Cardiac muscle cell (in vitro differentiated cells and primary cell): ENCODE measurements around the gene SEMA5B. TPM values are rescaled to one million over a fixed set of nuclear protein-coding genes. Genes with fewer than 3 reads are reported as not detected.
A peak's percentile ranks its signal among the peaks of the same experiment; 100 is the strongest.

Experiments
- DNase-seq, 2 donors: peaks; one replicate each; pipeline versions ENCODE4 v3.0.0 to v3.0.0-alpha.2; 2010 to 2017; ENCODE audit warnings: low read depth in 1 of 2, low spot score in 1 of 2
- H3K27ac ChIP-seq: fragments of 200-600 bp; sonication (generic); 2 replicates; pipeline ENCODE4 v1.5.1; 2016
- H3K27me3 ChIP-seq: fragments of 200-600 bp; sonication (generic); 2 replicates; pipeline ENCODE4 v1.6.0; 2016; ENCODE audit warnings: control low read depth
- H3K36me3 ChIP-seq: fragments of 200-600 bp; sonication (generic); 2 replicates; pipeline ENCODE4 v1.5.1; 2016; ENCODE audit warnings: control low read depth
- H3K4me1 ChIP-seq: fragments of 200-600 bp; sonication (generic); 2 replicates; pipeline ENCODE4 v1.8.1; 2017; ENCODE audit warnings: low read depth, mild to moderate bottlenecking, mixed run types
- H3K4me3 ChIP-seq: fragments of 200-600 bp; sonication (generic); 2 replicates; pipeline ENCODE4 v1.5.1; 2016; ENCODE audit warnings: mild to moderate bottlenecking
- H3K9me3 ChIP-seq: fragments of 200-600 bp; sonication (generic); 2 replicates; pipeline ENCODE4 v1.5.1; 2017; ENCODE audit warnings: low read depth, mild to moderate bottlenecking, control low read depth
- polyA plus RNA-seq: library from polyadenylated mRNA; unstranded; fragments of >200 nt; fragmentation: Nextera tagmentation; extraction: Ambion mirVana; gene quantifications from 2 replicates; pipeline ENCODE4 v1.2.1, GENCODE V29; 2016
- total RNA-seq: library from RNA; depleted of rRNA; stranded (reverse); fragments of >200 nt; gene quantifications from 2 replicates; pipeline ENCODE4 v1.2.3, GENCODE V29; 2016
- TF ChIP-seq, protein P1 (sequence below): IDR thresholded peaks from 2 replicates; pipeline ENCODE4 v1.5.1; 2012; ENCODE audit warnings: low read depth, mild to moderate bottlenecking, low read length

The SEMA5B gene
- total and polyA plus RNA-seq, 2 experiments from 2014 or later: 2.3 to 4.4 TPM

DNA sequence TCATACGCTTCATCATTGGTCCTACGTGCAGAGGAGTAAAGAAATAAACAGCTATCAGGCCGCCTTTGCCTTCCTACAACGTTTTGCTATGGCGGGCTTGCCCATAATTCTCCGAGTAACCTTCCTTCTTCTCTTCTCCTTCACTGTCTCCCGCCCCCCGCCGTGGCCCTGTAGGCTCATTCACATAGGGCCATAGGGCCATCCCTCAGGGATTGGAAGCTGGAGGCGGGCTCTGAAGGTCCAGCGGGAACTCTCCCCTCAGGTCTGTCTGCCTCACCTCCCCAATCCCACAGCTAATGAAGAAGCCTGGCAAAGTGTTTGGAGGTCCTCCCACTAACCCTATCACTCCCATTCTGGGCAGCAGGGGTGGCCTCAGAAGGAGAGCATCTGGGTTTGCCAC is 43.6 kb downstream of the SEMA5B start:
- H3K4me1 ChIP-seq: peaks cover 3% of the 10 kb centered on the region

DNA sequence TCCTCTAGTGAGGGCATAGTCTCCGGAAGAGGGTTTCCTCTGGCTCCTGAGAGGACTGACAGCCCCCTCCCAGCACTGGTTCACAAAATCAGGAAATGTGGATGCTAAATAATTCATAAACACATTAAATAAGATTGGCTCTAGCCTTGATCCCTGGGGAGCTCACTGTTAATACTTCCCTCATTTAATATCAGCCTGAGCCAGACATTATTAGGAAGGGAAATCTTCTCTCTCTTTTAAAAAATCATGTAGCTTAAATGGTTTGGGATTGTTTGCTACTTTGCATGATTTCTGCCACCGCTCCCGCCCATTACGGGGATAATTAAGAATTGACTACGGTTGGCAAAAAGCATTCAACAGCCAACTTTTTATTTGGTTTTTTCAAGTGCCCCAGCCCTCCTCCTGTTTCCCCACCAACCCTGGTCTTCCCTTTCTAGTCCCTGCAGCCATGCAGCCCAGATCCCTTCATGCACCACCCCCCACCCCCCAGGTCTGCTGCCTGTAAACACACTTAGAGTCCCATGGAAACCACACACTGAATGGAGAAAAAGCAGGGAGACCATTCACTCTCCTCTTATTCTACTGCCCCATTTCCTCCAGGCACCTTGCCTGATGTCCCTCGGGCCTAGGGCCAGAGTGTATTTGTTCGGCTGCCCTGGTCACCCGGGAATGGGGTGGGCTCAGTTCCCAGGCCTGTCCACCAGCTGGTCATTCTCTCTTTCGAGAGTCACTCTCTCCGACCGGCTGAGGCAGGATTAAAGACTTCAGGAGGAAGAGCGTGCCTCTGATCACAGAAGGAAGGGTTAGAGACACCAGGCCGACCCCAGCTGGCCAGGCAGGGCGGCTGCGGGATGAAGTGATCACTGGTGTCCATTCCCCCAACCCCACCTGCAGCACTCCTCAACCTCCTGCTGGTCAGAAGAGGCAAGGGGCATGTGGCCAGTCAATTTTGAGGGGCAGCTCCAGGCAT is 45.1 kb downstream of the SEMA5B start:
- DNase-seq: peak in 1 of 2 donors; percentile 33

More for the DNA sequence above, 43.6 kb downstream of the SEMA5B start:
- DNase-seq: no peak
- no peaks in the 10 kb centered on the region for H3K36me3 ChIP-seq
- H3K9me3 ChIP-seq: no peaks in the 10 kb centered on the region
- H3K27me3 ChIP-seq: no peaks in the 10 kb centered on the region
- no peak overlapping the region for H3K4me3 ChIP-seq
- TF ChIP-seq, protein P1, sequence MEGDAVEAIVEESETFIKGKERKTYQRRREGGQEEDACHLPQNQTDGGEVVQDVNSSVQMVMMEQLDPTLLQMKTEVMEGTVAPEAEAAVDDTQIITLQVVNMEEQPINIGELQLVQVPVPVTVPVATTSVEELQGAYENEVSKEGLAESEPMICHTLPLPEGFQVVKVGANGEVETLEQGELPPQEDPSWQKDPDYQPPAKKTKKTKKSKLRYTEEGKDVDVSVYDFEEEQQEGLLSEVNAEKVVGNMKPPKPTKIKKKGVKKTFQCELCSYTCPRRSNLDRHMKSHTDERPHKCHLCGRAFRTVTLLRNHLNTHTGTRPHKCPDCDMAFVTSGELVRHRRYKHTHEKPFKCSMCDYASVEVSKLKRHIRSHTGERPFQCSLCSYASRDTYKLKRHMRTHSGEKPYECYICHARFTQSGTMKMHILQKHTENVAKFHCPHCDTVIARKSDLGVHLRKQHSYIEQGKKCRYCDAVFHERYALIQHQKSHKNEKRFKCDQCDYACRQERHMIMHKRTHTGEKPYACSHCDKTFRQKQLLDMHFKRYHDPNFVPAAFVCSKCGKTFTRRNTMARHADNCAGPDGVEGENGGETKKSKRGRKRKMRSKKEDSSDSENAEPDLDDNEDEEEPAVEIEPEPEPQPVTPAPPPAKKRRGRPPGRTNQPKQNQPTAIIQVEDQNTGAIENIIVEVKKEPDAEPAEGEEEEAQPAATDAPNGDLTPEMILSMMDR: no peak
- no peak overlapping the region for H3K27ac ChIP-seq

DNA sequence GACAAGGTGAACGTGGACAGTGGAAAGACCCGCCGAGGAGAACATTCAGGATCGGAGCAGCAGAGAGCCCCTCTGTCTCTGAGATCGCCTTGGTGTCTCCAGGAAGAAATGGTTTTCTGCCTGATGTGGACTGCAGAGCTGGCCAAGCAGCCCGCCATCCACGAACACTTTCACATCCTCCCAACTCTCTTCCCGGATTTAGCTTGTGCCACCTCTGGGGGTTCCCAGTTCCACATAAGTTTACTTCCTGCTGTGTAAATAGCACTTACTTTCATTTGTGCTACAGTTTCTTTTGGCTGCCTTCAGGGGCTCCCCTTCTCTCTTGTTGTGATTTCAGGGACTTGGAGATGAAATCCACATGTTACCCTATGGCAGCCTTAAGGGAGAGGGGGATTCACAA is 48.4 kb downstream of the SEMA5B start:
- H3K27ac ChIP-seq: no peak overlapping the region

More for the DNA sequence above, 45.1 kb downstream of the SEMA5B start:
- Histone ChIP-seq H3K27ac (no peak overlapping the region), H3K4me3 (no peak overlapping the region), H3K4me1 (peaks cover 12% of the 10 kb centered on the region), H3K36me3 (no peaks in the 10 kb centered on the region), H3K27me3 (no peaks in the 10 kb centered on the region), H3K9me3 (no peaks in the 10 kb centered on the region)
- TF ChIP-seq, protein P1: peak; percentile 7

DNA sequence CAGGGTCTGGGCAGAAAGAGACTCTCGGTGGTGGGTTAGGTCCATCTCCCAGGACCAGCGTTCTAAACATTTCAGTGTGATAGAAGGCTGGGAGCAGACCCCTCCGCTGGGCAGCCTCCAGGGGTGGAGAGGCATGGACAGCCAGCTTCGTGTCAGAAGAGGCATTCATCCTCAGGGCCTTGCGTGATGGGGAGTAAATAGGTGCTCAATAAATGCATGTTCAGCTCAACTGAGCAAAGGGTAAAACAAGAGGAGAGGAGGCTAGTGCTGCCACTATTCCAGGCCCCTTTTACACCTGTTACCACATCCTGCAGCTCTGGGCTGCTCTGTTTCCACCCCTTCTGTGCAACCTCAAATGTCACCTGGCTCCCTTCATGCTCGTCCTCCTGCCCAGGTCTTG is 49.0 kb downstream of the SEMA5B start:
- Histone ChIP-seq H3K4me3 (no peak overlapping the region), H3K9me3 (no peaks in the 10 kb centered on the region), H3K36me3 (no peaks in the 10 kb centered on the region), H3K27ac (no peak overlapping the region), H3K27me3 (no peaks in the 10 kb centered on the region), H3K4me1 (peaks cover 24% of the 10 kb centered on the region)
- TF ChIP-seq, protein P1: no peak
- no peak for DNase-seq

More for the DNA sequence above, 48.4 kb downstream of the SEMA5B start:
- H3K4me1 ChIP-seq: peaks cover 24% of the 10 kb centered on the region
- DNase-seq: no peak
- H3K9me3 ChIP-seq: no peaks in the 10 kb centered on the region
- H3K27me3 ChIP-seq: no peaks in the 10 kb centered on the region
- H3K4me3 ChIP-seq: no peak overlapping the region
- TF ChIP-seq, protein P1: no peak
- H3K36me3 ChIP-seq: no peaks in the 10 kb centered on the region

DNA sequence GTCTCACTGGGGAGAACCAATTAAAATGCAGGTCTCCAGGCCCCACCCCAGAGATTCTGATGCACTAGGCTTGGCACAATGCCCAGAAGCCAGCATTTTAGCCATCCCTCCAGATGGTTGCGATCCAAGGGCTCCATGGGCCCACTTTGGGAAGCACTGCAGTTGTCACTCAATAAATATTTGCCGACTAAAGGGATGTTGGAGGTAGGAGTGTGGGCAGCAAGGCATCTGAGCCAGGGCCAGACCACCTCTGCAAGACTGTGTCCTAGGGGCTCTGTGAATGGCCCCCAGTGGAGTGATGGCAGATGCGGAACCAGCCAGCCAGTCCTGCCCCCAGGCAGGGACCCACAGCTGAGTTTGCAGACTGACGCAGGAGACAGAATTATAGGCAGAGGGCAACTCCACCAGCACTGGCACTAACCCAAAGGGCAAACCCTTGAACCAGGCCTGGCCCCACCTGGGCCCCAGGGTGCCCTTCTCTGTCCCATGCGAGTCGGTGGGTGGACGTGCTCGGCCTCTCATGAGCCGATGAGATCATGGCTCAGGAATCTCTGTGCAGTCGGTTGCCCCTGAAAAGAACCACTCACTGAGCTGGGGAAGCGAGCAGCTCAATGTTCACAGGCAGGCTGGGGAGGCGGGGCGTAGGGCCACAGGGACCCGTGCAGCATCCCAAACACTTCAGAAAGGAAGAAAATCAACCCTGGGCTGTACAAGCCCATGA is 49.7 kb downstream of the SEMA5B start:
- TF ChIP-seq, protein P1: no peak
- H3K36me3 ChIP-seq: no peaks in the 10 kb centered on the region
- no peaks in the 10 kb centered on the region for H3K27me3 ChIP-seq
- peaks cover 24% of the 10 kb centered on the region for H3K4me1 ChIP-seq
- H3K4me3 ChIP-seq: no peak overlapping the region
- no peak overlapping the region for H3K27ac ChIP-seq
- peak; percentile 69 to 77 for DNase-seq
- H3K9me3 ChIP-seq: no peaks in the 10 kb centered on the region
